Measurements from ENCODE around the gene RNF17.

RNF17 gene

DNA sequence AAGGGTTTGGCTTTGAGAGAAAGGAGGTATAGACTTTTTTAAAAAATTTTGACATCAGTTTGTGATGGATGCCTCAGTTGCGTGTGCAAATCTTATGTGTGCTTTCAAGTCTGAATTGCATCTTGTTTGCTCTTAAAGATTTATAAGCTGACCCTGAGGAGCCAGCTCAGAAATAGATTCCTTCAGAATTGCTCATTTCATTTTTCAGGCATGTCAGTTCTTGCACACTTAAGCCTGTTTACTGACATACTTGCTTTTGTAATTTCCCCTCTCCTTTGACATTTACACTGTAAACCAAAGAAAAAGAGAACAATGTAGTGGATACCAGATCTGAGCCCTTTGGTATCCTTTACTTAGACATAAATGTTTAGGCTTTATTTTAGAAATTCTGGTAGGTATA, 87.6 kb downstream of the RNF17 start:
- WGBS, 2 experiments = 92 to 100% methylated on average over 1 of the region's 1 CpG
- Histone ChIP-seq H3K27ac (ENCODE audit: insufficient read depth, low read depth, low read length, poor library complexity, severe bottlenecking) (no peak overlapping the region), H3K9me3 (ENCODE audit: control insufficient read depth, low read length) (no peaks in the 10 kb centered on the region), H3K36me3 (ENCODE audit: control insufficient read depth, insufficient read depth, low read length) (no peaks in the 10 kb centered on the region), H3K4me3 (ENCODE audit: insufficient read depth, low read depth, low read length) (no peak overlapping the region), H3K4me1 (ENCODE audit: control insufficient read depth, insufficient read depth, low read length) (no peaks in the 10 kb centered on the region), H3K27me3 (ENCODE audit: control insufficient read depth, insufficient read depth, low read length, poor library complexity, severe bottlenecking) (no peaks in the 10 kb centered on the region)

DNA sequence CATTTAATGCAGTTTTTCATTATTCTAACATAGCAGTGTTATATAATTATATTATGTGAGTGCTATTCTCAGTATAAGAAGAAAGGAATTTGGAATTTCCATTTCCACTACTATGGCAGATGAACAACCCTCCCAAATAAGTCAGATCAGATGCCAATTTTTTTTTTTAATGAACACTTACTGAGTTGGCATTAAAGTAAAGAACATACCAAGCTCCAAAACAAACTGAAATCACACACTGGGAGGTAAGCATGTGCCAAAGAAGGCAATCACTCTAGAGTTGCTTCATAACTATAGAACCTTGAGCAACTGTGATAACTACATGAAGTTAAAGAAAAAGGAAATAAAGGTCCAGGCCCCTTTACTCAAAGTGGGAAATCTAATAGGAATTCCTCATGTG, 90.3 kb downstream of the RNF17 start:
- Histone ChIP-seq H3K4me1 (ENCODE audit: control insufficient read depth, insufficient read depth, low read length) (no peaks in the 10 kb centered on the region), H3K36me3 (ENCODE audit: control insufficient read depth, insufficient read depth, low read length) (no peaks in the 10 kb centered on the region), H3K27me3 (ENCODE audit: control insufficient read depth, insufficient read depth, low read length, poor library complexity, severe bottlenecking) (no peaks in the 10 kb centered on the region), H3K9me3 (ENCODE audit: control insufficient read depth, low read length) (no peaks in the 10 kb centered on the region), H3K27ac (ENCODE audit: insufficient read depth, low read depth, low read length, poor library complexity, severe bottlenecking) (no peak overlapping the region), H3K4me3 (ENCODE audit: insufficient read depth, low read depth, low read length) (no peak overlapping the region)

DNA sequence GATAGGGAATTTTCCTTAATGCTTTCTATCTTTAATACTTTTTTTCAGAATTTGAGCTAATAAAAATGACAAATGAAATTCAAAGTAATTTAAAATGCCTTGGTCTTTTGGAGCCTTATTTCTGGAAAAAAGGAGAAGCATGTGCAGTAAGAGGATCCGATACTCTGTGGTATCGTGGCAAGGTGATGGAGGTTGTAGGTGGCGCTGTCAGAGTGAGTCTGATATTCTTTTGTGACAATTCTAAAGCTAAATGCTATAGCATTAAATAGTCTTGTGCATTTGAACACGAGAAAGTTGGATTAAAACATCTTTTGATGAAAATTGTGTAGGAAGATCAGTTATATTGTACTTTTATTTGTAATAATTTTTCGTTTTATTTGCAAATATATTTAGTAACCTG, 95.0 kb downstream of the RNF17 start:
- H3K27ac ChIP-seq (ENCODE audit: insufficient read depth, low read depth, low read length, poor library complexity, severe bottlenecking) = no peak overlapping the region
- no peak overlapping the region for H3K4me3 ChIP-seq (ENCODE audit: insufficient read depth, low read depth, low read length)
- H3K4me1 ChIP-seq (ENCODE audit: control insufficient read depth, insufficient read depth, low read length) = no peaks in the 10 kb centered on the region
- 92 to 95% methylated on average over 4 to 5 of the region's 5 CpGs for WGBS, 2 experiments
- no peaks in the 10 kb centered on the region for H3K27me3 ChIP-seq (ENCODE audit: control insufficient read depth, insufficient read depth, low read length, poor library complexity, severe bottlenecking)
- no peaks in the 10 kb centered on the region for H3K36me3 ChIP-seq (ENCODE audit: control insufficient read depth, insufficient read depth, low read length)
- no peaks in the 10 kb centered on the region for H3K9me3 ChIP-seq (ENCODE audit: control insufficient read depth, low read length)

GRCh38 chr13:24860770-24861169, 96.8 kb downstream of the RNF17 start:
- Histone ChIP-seq H3K36me3 (ENCODE audit: control insufficient read depth, insufficient read depth, low read length) (no peaks in the 10 kb centered on the region), H3K27me3 (ENCODE audit: control insufficient read depth, insufficient read depth, low read length, poor library complexity, severe bottlenecking) (no peaks in the 10 kb centered on the region), H3K9me3 (ENCODE audit: control insufficient read depth, low read length) (no peaks in the 10 kb centered on the region), H3K4me1 (ENCODE audit: control insufficient read depth, insufficient read depth, low read length) (no peaks in the 10 kb centered on the region), H3K27ac (ENCODE audit: insufficient read depth, low read depth, low read length, poor library complexity, severe bottlenecking) (no peak overlapping the region), H3K4me3 (ENCODE audit: insufficient read depth, low read depth, low read length) (no peak overlapping the region)
- WGBS, 2 experiments = 86 to 88% methylated on average over 2 to 4 of the region's 4 CpGs

DNA sequence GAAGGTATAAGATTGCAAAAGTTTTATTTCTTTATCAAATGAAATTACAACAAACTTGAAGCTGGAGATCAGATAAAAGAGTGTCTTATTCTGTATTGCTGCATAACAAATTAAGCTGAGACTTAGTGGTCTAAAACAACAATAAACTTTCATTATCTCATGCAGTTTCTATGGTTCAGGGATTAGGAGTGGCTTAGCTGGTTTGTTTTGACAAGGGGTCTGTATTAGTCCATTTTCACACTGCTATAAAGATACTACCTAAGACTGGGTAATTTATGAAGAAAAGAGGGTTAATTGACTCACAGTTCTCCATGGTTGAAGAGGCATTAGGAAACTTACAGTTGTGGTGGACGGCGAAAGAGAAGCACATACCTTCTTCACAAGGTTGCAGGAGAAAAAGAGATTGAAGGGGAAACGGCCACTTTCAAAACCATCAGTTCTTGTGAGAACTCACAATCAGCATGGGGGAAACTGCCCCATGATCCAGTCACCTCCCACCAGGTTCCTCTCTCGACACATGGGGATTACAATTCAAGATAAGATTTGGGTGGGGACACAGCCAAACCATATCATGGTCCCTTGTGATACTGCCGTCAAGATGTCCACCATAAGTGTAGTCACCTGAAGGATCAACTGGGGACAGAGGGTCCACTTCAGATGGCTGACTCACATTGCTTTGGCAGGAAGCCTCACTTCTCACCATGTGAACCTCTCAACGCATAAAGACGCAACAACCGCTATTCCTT, 97.8 kb downstream of the RNF17 start:
- H3K9me3 ChIP-seq (ENCODE audit: control insufficient read depth, low read length) = no peaks in the 10 kb centered on the region
- H3K27ac ChIP-seq (ENCODE audit: insufficient read depth, low read depth, low read length, poor library complexity, severe bottlenecking) = no peak overlapping the region
- no peaks in the 10 kb centered on the region for H3K27me3 ChIP-seq (ENCODE audit: control insufficient read depth, insufficient read depth, low read length, poor library complexity, severe bottlenecking)
- no peak overlapping the region for H3K4me3 ChIP-seq (ENCODE audit: insufficient read depth, low read depth, low read length)
- H3K4me1 ChIP-seq (ENCODE audit: control insufficient read depth, insufficient read depth, low read length) = no peaks in the 10 kb centered on the region
- 90 to 95% methylated on average over 8 of the region's 8 CpGs for WGBS, 2 experiments
- no peaks in the 10 kb centered on the region for H3K36me3 ChIP-seq (ENCODE audit: control insufficient read depth, insufficient read depth, low read length)

GRCh38 chr13:24863748-24864540, 100.0 kb downstream of the RNF17 start:
- Histone ChIP-seq H3K36me3 (ENCODE audit: control insufficient read depth, insufficient read depth, low read length) (no peaks in the 10 kb centered on the region), H3K4me3 (ENCODE audit: insufficient read depth, low read depth, low read length) (no peak overlapping the region), H3K27me3 (ENCODE audit: control insufficient read depth, insufficient read depth, low read length, poor library complexity, severe bottlenecking) (no peaks in the 10 kb centered on the region), H3K9me3 (ENCODE audit: control insufficient read depth, low read length) (no peaks in the 10 kb centered on the region), H3K27ac (ENCODE audit: insufficient read depth, low read depth, low read length, poor library complexity, severe bottlenecking) (no peak overlapping the region), H3K4me1 (ENCODE audit: control insufficient read depth, insufficient read depth, low read length) (no peaks in the 10 kb centered on the region)
- WGBS, 2 experiments = 89 to 90% methylated on average over 8 to 9 of the region's 9 CpGs

DNA sequence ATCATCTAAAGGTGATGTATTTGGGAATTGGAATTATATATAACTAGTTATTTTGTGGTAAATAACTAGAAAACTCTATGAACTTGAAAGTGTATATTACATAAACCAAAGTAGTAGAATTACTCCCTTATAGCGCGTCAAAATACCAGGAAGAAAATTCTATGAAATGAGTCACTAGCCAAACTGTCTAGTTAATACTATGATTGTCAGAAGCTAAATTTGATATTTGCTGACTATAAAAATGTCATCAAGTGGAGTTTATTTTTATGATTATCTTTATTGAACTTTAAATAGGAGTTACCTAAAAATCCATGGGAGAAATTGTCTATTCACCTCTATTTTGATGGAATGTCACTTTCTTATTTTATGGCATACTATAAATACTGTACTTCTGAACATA, 100.6 kb downstream of the RNF17 start:
- Histone ChIP-seq H3K4me1 (ENCODE audit: control insufficient read depth, insufficient read depth, low read length) (no peaks in the 10 kb centered on the region), H3K4me3 (ENCODE audit: insufficient read depth, low read depth, low read length) (no peak overlapping the region), H3K27me3 (ENCODE audit: control insufficient read depth, insufficient read depth, low read length, poor library complexity, severe bottlenecking) (no peaks in the 10 kb centered on the region), H3K27ac (ENCODE audit: insufficient read depth, low read depth, low read length, poor library complexity, severe bottlenecking) (no peak overlapping the region), H3K9me3 (ENCODE audit: control insufficient read depth, low read length) (no peaks in the 10 kb centered on the region), H3K36me3 (ENCODE audit: control insufficient read depth, insufficient read depth, low read length) (no peaks in the 10 kb centered on the region)
- WGBS, 2 experiments = 100% methylated on average over 2 of the region's 2 CpGs; no CpG with 5 or more reads in 1 of the 2 experiments

DNA sequence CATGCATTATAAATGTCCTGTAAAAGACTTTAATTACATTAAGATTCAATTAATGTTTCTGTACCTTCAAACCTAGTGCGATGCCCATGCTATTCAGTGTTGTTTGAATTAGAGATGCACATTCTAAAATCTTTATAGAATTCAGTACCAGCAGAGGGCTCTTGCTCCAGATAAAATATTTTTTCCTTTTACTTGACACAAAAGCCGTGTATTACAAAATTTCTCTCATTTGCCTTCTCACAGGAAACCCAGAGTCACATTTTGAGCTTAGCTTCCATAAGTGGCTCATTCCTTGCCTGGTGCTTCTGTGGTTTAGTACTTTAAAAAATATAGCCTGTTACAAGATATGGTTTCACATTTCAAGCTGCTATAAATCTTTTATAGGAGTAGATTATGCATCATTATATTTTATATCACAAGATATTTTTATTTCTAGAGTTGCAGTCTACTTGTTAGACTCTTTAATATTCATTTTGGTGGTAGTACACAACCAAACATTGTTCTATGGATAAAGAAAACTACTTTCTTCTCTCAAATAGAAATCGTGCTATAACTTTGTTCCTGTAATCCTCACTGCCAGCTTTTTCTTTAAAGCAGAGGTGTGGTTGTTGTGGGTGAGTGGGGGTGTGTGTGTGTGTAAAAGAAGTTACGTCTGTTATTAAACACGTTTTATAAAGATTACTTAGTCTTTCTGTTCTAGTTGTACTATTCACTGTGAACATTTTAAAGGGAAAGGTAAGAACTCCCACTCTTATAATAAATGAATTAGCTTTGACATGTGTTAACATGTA, 101.4 kb downstream of the RNF17 start:
- no peaks in the 10 kb centered on the region for H3K9me3 ChIP-seq (ENCODE audit: control insufficient read depth, low read length)
- H3K27me3 ChIP-seq (ENCODE audit: control insufficient read depth, insufficient read depth, low read length, poor library complexity, severe bottlenecking) = no peaks in the 10 kb centered on the region
- no peak overlapping the region for H3K27ac ChIP-seq (ENCODE audit: insufficient read depth, low read depth, low read length, poor library complexity, severe bottlenecking)
- no peak overlapping the region for H3K4me3 ChIP-seq (ENCODE audit: insufficient read depth, low read depth, low read length)
- no peaks in the 10 kb centered on the region for H3K4me1 ChIP-seq (ENCODE audit: control insufficient read depth, insufficient read depth, low read length)
- no peaks in the 10 kb centered on the region for H3K36me3 ChIP-seq (ENCODE audit: control insufficient read depth, insufficient read depth, low read length)
- WGBS, 2 experiments = 89 to 94% methylated on average over 1 to 4 of the region's 5 CpGs

DNA sequence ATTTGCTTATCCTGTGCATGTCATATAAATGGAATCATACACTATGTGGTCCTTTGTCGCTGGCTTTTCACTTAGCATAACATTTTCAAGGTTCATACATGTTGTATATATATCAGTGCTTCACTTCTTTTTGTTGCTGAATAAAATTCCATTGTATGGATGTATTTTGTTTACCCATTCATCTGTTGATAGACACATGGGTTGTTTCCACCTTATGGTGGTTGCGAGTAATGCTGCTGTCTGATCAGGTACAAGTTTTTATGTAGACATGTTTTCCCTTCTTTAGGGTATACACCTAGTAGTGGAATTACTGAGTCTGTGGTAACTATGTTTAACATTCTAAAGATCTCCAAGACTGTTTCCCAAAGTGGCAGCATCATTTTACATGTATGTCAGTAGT, 102.5 kb downstream of the RNF17 start:
- no peaks in the 10 kb centered on the region for H3K4me1 ChIP-seq (ENCODE audit: control insufficient read depth, insufficient read depth, low read length)
- 93 to 100% methylated on average over 2 of the region's 2 CpGs for WGBS, 2 experiments
- no peak overlapping the region for H3K4me3 ChIP-seq (ENCODE audit: insufficient read depth, low read depth, low read length)
- no peak overlapping the region for H3K27ac ChIP-seq (ENCODE audit: insufficient read depth, low read depth, low read length, poor library complexity, severe bottlenecking)
- H3K9me3 ChIP-seq (ENCODE audit: control insufficient read depth, low read length) = no peaks in the 10 kb centered on the region
- H3K27me3 ChIP-seq (ENCODE audit: control insufficient read depth, insufficient read depth, low read length, poor library complexity, severe bottlenecking) = no peaks in the 10 kb centered on the region
- no peaks in the 10 kb centered on the region for H3K36me3 ChIP-seq (ENCODE audit: control insufficient read depth, insufficient read depth, low read length)

- Histone ChIP-seq H3K27me3 (ENCODE audit: control insufficient read depth, insufficient read depth, low read length, poor library complexity, severe bottlenecking) (no peaks in the 10 kb centered on the region), H3K9me3 (ENCODE audit: control insufficient read depth, low read length) (no peaks in the 10 kb centered on the region), H3K36me3 (ENCODE audit: control insufficient read depth, insufficient read depth, low read length) (no peaks in the 10 kb centered on the region), H3K4me3 (ENCODE audit: insufficient read depth, low read depth, low read length) (no peak overlapping the region), H3K4me1 (ENCODE audit: control insufficient read depth, insufficient read depth, low read length) (no peaks in the 10 kb centered on the region), H3K27ac (ENCODE audit: insufficient read depth, low read depth, low read length, poor library complexity, severe bottlenecking) (no peak overlapping the region)
- 68 to 71% methylated on average over 4 of the region's 4 CpGs for WGBS, 2 experiments
These were observed 104.9 kb downstream of the RNF17 start for GRCh38 chr13:24868874-24869273.

All from ectodermal cell (in vitro differentiated cells).